MCF 10A (cell line): ENCODE measurements around the gene TVP23C. TPM values are rescaled to one million over a fixed set of nuclear protein-coding genes. Genes with fewer than 3 reads are reported as not detected.
A peak's percentile ranks its signal among the peaks of the same experiment; 100 is the strongest.
"Not testable (repeated sequence)": the region's sequence is repeated elsewhere in the genome, so short reads cannot be mapped to it uniquely, and the experiment has no call there.

ENCODE experiments used
- BruUV-seq: library from RNA; stranded (reverse); fragments of 400-500 nt; replicated peaks from 2 replicates; lab custom pipeline; 2021; lab: Mats Ljungman, UMichigan
- CTCF ChIA-PET: fragments of 300-600 bp; sonication (Branson Sonifier 250); formaldehyde crosslinking; extraction: SDS; loops from one replicate; lab custom pipeline; 2021; ENCODE audit warnings: antibody characterized with exemption, inconsistent platforms; lab: Yijun Ruan, JAX
- POLR2A ChIA-PET: fragments of 300-600, 350-650 bp; sonication (Branson Sonifier 250); formaldehyde crosslinking; extraction: SDS; loops from one replicate; lab custom pipeline; 2020; ENCODE audit warnings: antibody characterized with exemption, inconsistent platforms; lab: Yijun Ruan, JAX
- DNase-seq: peaks from one replicate; pipeline ENCODE4 v3.0.0-alpha.2; 2018; ENCODE audit not compliant: unreplicated experiment
- H3K27ac Mint-ChIP-seq: one replicate; pipeline ENCODE4 v1.8.0; 2022; ENCODE audit warnings: mild to moderate bottlenecking, low read depth, mixed read lengths; ENCODE audit not compliant: unreplicated experiment
- H3K27me3 Mint-ChIP-seq: one replicate; pipeline ENCODE4 v1.8.0; 2022; ENCODE audit warnings: mixed read lengths; ENCODE audit not compliant: insufficient read depth, unreplicated experiment
- H3K36me3 Mint-ChIP-seq: one replicate; pipeline ENCODE4 v1.8.0; 2022; ENCODE audit warnings: mild to moderate bottlenecking, moderate library complexity, mixed read lengths; ENCODE audit not compliant: insufficient read depth, unreplicated experiment
- H3K4me1 Mint-ChIP-seq: one replicate; pipeline ENCODE4 v1.8.0; 2022; ENCODE audit warnings: mixed read lengths; ENCODE audit not compliant: insufficient read depth, unreplicated experiment
- H3K4me3 Mint-ChIP-seq: one replicate; pipeline ENCODE4 v1.8.0; 2022; ENCODE audit warnings: mild to moderate bottlenecking, moderate library complexity, mixed read lengths; ENCODE audit not compliant: unreplicated experiment
- H3K9me3 Mint-ChIP-seq: one replicate; pipeline ENCODE4 v1.8.0; 2022; ENCODE audit warnings: mixed read lengths; ENCODE audit not compliant: unreplicated experiment
- CTCF ChIP-seq: fragments of 200-600 bp; IDR thresholded peaks from one replicate; pipeline ENCODE4 v1.8.0; 2022; ENCODE audit warnings: antibody characterized with exemption, mild to moderate bottlenecking; ENCODE audit not compliant: unreplicated experiment
- intact Hi-C: fragments of 100-400 bp; cut with micrococcal nuclease; formaldehyde crosslinking; loops from 2 replicates; pipeline ENCODE4 v1.14.1; 2022
- total RNA-seq: library from RNA; stranded (reverse); gene quantifications from 2 replicates; pipeline ENCODE4 v1.2.3, GENCODE V29; 2022

Gene TVP23C
- total RNA-seq, 1 experiment from 2014 or later: 26.7 TPM

GRCh38 chr17:15526292-15527218, 36.7 kb downstream of the TVP23C start:
- intact Hi-C loops, BruUV-seq, H3K4me1 Mint-ChIP-seq, H3K27me3 Mint-ChIP-seq, H3K27ac Mint-ChIP-seq, H3K4me3 Mint-ChIP-seq, POLR2A ChIA-PET, H3K36me3 Mint-ChIP-seq, H3K9me3 Mint-ChIP-seq: not testable (repeated sequence)
- peak; percentile 52 for TF ChIP-seq CTCF
- DNase-seq: peak; percentile 58
- CTCF ChIA-PET: interaction anchor here (0.7 to 1.1 kb wide), 3 partner anchors 31 to 268 kb away, joined by 3 to 6 read pairs (median 3); no protein-coding TSS in a partner anchor

- H3K4me3 Mint-ChIP-seq, H3K27me3 Mint-ChIP-seq, H3K27ac Mint-ChIP-seq, intact Hi-C loops, DNase-seq, H3K4me1 Mint-ChIP-seq, POLR2A ChIA-PET, BruUV-seq, H3K9me3 Mint-ChIP-seq, H3K36me3 Mint-ChIP-seq: not testable (repeated sequence)
- CTCF ChIA-PET: interaction anchor here (0.6 to 2.6 kb wide), 5 partner anchors 29 to 281 kb away, joined by 3 to 10 read pairs (median 3); no protein-coding TSS in a partner anchor
Observed at GRCh38 chr17:15524990-15525985, 38.0 kb downstream of the TVP23C start.

GRCh38 chr17:15516150-15516549, 47.1 kb downstream of the TVP23C start:
- intact Hi-C loops: no loop called here
- CTCF ChIA-PET: no interaction called here
- H3K27me3 Mint-ChIP-seq: no peaks in the 10 kb centered on the region
- H3K27ac Mint-ChIP-seq: no peak overlapping the region
- no TSS peak for BruUV-seq
- DNase-seq: peak; percentile 2
- no peak for TF ChIP-seq CTCF
- no peak overlapping the region for H3K4me3 Mint-ChIP-seq
- H3K9me3 Mint-ChIP-seq: peaks cover 12% of the 10 kb centered on the region
- POLR2A ChIA-PET: no interaction called here
- H3K36me3 Mint-ChIP-seq: peaks cover 24% of the 10 kb centered on the region
- H3K4me1 Mint-ChIP-seq: no peaks in the 10 kb centered on the region

GRCh38 chr17:15514469-15514868, 48.8 kb downstream of the TVP23C start:
- H3K27me3 Mint-ChIP-seq: no peaks in the 10 kb centered on the region
- no peak overlapping the region for H3K4me3 Mint-ChIP-seq
- ChIA-PET CTCF (interaction anchor here (0.6 to 2.1 kb wide), 2 partner anchors 11 to 14 kb away, joined by 3 to 12 read pairs; no protein-coding TSS in a partner anchor), POLR2A (interaction anchor here (0.6 kb wide), 1 partner anchor 149 kb away, joined by 3 read pairs; no protein-coding TSS in a partner anchor)
- BruUV-seq: no TSS peak
- TF ChIP-seq CTCF: no peak
- peaks cover 12% of the 10 kb centered on the region for H3K9me3 Mint-ChIP-seq
- peaks cover 24% of the 10 kb centered on the region for H3K36me3 Mint-ChIP-seq
- H3K27ac Mint-ChIP-seq: no peak overlapping the region
- peaks cover 8% of the 10 kb centered on the region for H3K4me1 Mint-ChIP-seq
- no peak for DNase-seq
- intact Hi-C loops: no loop called here
